GM23248 (cell line): ENCODE results near the gene SPINT2.

Experiments
- EZH2 ChIP-seq: fragments of 200-600 bp; sonication (generic); IDR thresholded peaks from 2 replicates; pipeline ENCODE4 v1.6.1; 2018; ENCODE audit warnings: antibody characterized with exemption, mild to moderate bottlenecking; ENCODE audit not compliant: insufficient read depth, poor library complexity, severe bottlenecking
- EZH2phosphoT487 ChIP-seq: fragments of 200-600 bp; sonication (generic); IDR thresholded peaks from 2 replicates; pipeline ENCODE4 v1.6.1; 2018; ENCODE audit warnings: antibody characterized with exemption, moderate library complexity, mild to moderate bottlenecking, low read depth; ENCODE audit not compliant: insufficient read depth

DNA sequence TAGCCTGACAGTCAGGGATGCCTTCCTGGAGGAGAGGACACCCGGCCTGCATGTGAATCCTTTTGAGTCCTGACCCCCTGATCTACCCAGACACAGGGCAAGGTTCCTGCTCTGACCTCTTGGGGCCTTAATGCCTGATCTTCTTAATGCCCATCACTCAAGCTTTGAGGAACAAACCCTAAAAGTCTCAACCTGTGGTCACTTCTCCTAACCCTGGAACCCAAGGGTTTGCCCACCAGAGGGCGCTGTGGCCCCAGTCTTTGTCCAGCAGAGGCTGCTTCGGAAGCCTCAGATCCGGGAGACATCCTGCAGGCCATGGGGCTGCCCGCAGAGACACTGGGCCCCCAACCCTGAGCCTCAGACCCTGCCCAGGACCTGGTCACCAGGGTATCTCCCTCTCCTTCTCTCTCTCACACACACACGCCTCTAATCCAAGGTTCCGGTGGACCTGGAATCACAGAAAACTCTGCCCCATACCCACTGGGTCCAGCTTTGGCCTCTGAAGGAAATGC is 30.6 kb upstream of the SPINT2 start:
- TF ChIP-seq EZH2 (no peak), EZH2phosphoT487 (no peak)
